ENCODE data around the gene MIOS.
"Not testable (repeated sequence)": the region's sequence is repeated elsewhere in the genome, so short reads cannot be mapped to it uniquely, and the experiment has no call there.

The MIOS gene

GRCh38 chr7:7554649-7555575 lies 11.8 kb upstream of the MIOS start:
- no peak for FAIRE-seq

GRCh38 chr7:7556852-7557251 lies 9.8 kb upstream of the MIOS start:
- FAIRE-seq, result no peak

- FAIRE-seq, result no peak
Observed at GRCh38 chr7:7557252-7557651, 9.4 kb upstream of the MIOS start.

- FAIRE-seq, result not testable (repeated sequence)
Observed at GRCh38 chr7:7561591-7561990, 5.1 kb upstream of the MIOS start.

- no peak for FAIRE-seq
Observed at GRCh38 chr7:7562736-7563135, 3.9 kb upstream of the MIOS start.

- FAIRE-seq, result no peak
Observed at GRCh38 chr7:7563269-7563668, 3.4 kb upstream of the MIOS start.

GRCh38 chr7:7563813-7564212 lies 2.9 kb upstream of the MIOS start:
- FAIRE-seq, result no peak

- no peak for FAIRE-seq
Observed at GRCh38 chr7:7564323-7564780, 2.3 kb upstream of the MIOS start.

GRCh38 chr7:7565018-7565680 lies 1.5 kb upstream of the MIOS start:
- FAIRE-seq, result no peak

- FAIRE-seq, result no peak
Observed at GRCh38 chr7:7565746-7566650, 686 bp upstream of the MIOS start.

GRCh38 chr7:7567898-7568531 lies 1.3 kb downstream of the MIOS start:
- FAIRE-seq, result no peak

GRCh38 chr7:7568553-7568952 lies 1.9 kb downstream of the MIOS start:
- no peak for FAIRE-seq

- no peak for FAIRE-seq
Observed at GRCh38 chr7:7569081-7569527, 2.4 kb downstream of the MIOS start.

GRCh38 chr7:7569615-7570014 lies 2.9 kb downstream of the MIOS start:
- FAIRE-seq, result no peak

GRCh38 chr7:7570584-7570983 lies 3.9 kb downstream of the MIOS start:
- FAIRE-seq, result no peak

GRCh38 chr7:7573701-7574100 lies 7.0 kb downstream of the MIOS start:
- FAIRE-seq, result no peak

GRCh38 chr7:7576344-7576743 lies 9.7 kb downstream of the MIOS start:
- no peak for FAIRE-seq

GRCh38 chr7:7577888-7578287 lies 11.2 kb downstream of the MIOS start:
- no peak for FAIRE-seq

GRCh38 chr7:7579638-7580037 lies 13.0 kb downstream of the MIOS start:
- FAIRE-seq, result no peak

- no peak for FAIRE-seq
Observed at GRCh38 chr7:7581531-7582179, 15.0 kb downstream of the MIOS start.

GRCh38 chr7:7582596-7582995 lies 15.9 kb downstream of the MIOS start:
- no peak for FAIRE-seq

GRCh38 chr7:7583731-7584130 lies 17.0 kb downstream of the MIOS start:
- FAIRE-seq, result no peak

Measured in colon (tissue), 2 donors.